Left colon (tissue), 2 donors: ENCODE measurements around the gene CAMSAP1. TPM values are rescaled to one million over a fixed set of nuclear protein-coding genes. Genes with fewer than 3 reads are reported as not detected.

Source experiments
- ATAC-seq: fragments of 200-7000 bp; cut with Tn5 transposase; one replicate; pipeline ENCODE4 v1.9.1; 2020; ENCODE audit warnings: mild to moderate bottlenecking, moderate library complexity
- DNase-seq, 2 donors: peaks; one replicate each; pipeline ENCODE4 v3.0.0-alpha.2; 2020
- intact Hi-C, 2 donors: fragments of 100-400 bp; cut with DNase I in 1 of 2; cut with micrococcal nuclease in 1 of 2; formaldehyde crosslinking; loops; one replicate each; pipeline versions ENCODE4 v1.11.2 to v1.14.0; 2022; cut with DNase I, micrococcal nuclease
- total RNA-seq, 2 donors: library from RNA; stranded (reverse); fragmentation: NEBNext Ultra II Directional; extraction: Animal tissue kit (Norgen Biotek cat#: 25700); gene quantifications; one replicate each; pipeline ENCODE4 v1.2.1, GENCODE V29; 2021
- donor health status: DM: no; HTN: no; CAD: no.
- donor health status: DM: yes; HTN: yes; CAD: no.

CAMSAP1 gene
- total RNA-seq, 2 donors from 2014 or later, result 13.4 to 17.6 TPM

DNA sequence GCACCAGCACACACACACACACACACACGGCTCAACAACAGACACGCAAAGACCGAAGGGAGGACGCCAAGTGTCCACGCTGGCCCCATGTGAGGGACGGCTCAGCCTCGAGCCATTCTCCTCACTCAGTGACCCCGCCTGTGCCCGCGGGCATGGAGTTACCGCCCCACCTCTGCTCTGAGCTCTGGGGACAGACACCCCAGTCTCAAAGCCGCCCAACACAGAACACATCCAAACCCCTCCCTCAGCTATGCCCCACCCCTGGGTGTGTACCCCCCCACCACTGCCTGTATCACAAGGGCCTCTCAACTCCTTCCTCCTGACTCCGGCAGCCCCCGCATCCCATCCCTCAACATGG is 81.2 kb downstream of the CAMSAP1 start:
- intact Hi-C loops, result no loop called here
- ATAC-seq (no peak), DNase-seq (no peak)

- no peak for ATAC-seq
- intact Hi-C loops, result no loop called here
- no peak for DNase-seq
These were observed 81.7 kb downstream of the CAMSAP1 start for GRCh38 chr9:135825435-135826187.

- intact Hi-C loops, result no loop called here
- ATAC-seq (no peak), DNase-seq (no peak)
These were observed 84.3 kb downstream of the CAMSAP1 start for GRCh38 chr9:135823036-135823435.

GRCh38 chr9:135822374-135822755 is 85.0 kb downstream of the CAMSAP1 start:
- intact Hi-C loops, result no loop called here
- no peak for DNase-seq
- ATAC-seq, result no peak

GRCh38 chr9:135821733-135822373 is 85.5 kb downstream of the CAMSAP1 start:
- DNase-seq (no peak), ATAC-seq (no peak)
- intact Hi-C loops, result no loop called here

- intact Hi-C loops, result no loop called here
- DNase-seq (no peak), ATAC-seq (no peak)
These were observed 86.2 kb downstream of the CAMSAP1 start for GRCh38 chr9:135821116-135821515.

DNA sequence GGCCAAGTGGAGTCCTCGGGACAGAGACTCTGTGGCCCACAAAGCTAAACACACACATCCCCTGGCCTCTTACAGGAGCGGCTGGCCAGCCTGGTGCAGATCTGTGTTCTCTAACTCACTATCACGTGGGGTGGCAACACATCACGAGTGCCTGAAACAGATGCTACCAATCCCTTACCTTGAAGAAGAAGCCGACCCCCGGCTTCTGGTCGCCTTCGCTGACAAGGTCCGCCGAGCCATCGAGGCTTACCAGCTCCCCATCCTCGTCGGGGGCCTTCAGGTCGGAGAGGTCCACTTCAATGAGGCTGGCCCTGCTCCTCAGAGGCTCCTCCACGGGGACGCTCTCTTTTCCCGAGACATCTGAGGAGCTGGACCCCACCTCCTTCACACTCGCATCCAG is 86.7 kb downstream of the CAMSAP1 start:
- ATAC-seq (no peak), DNase-seq (no peak)
- intact Hi-C loops, result no loop called here

GRCh38 chr9:135819905-135820304 is 87.4 kb downstream of the CAMSAP1 start:
- DNase-seq (no peak), ATAC-seq (no peak)
- intact Hi-C loops, result no loop called here

DNA sequence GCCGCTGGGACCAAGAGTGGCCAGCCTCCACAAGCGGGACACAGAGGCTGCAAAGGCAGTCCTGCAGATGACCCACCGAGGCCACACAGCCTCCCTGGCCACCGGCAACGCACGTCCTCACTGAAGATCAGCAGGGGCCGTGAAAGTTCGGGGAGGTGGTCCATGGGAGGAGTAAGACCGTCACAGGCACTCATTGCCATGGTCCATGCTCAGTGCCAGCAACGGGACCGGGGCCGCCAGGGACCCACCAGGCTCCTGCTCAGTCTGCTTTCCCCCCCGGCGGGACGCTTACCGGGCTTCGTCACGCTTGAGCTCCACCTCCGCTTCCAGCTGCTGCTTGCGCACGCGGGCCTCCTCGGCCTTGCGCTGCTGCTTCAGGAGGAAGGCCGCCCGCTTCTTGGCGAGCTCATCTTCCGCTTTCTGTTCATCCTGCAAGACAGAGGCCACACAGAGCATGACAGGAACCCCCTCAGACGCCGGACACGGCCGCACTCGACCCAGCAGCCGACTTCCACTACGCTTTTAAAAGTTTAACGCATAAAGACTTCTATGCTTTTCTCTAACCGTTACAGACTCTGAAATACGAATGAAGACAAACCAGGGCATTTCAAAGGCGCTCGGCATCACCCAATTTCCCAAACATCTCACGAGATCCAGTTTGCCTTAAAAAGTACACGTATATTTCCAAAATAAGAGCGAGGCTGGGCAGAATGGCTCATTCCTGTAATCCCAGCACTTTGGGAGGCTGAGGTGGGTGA is 88.4 kb downstream of the CAMSAP1 start:
- no peak for DNase-seq
- intact Hi-C loops, result no loop called here
- ATAC-seq, result no peak

DNA sequence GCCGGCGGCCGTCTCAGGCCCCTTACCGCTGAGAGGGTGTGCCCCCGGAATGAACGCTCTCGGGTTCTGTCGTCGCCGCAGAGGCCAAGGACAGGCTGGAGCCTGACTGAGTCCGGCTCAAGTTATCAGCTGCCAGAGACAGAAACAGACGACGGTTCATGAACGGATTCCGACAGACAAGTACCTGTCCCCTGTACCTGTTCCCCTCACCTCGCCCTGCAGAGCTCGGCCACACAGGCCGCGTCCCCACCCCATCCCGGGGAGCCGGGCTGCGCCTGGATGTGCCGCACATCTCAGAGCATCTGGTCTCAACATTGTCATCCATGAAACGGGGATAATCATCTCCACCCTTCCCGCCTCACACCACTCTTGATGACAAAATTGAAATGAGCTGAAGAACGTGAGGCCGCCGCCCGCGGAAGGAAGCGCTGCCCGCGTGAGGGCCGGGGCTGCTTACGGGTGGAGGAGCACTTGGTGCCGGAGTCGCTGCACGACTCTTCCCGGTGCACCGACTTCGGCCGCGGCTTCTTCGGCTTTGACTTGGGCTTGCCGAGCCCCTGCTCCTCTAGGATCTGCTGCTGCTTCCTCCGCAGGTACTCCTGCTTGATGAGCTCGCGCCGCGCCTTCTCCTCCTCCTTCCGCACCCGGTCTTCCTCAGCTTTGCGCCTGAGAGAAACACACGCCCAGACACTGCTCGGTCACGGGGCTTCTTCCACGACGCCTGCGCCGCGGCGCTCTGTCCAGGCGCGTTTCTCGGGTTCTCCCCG is 89.2 kb downstream of the CAMSAP1 start:
- ATAC-seq (no peak), DNase-seq (no peak)
- intact Hi-C loops, result no loop called here

GRCh38 chr9:135816651-135816970 is 90.7 kb downstream of the CAMSAP1 start:
- DNase-seq (no peak), ATAC-seq (no peak)
- intact Hi-C loops, result no loop called here

DNA sequence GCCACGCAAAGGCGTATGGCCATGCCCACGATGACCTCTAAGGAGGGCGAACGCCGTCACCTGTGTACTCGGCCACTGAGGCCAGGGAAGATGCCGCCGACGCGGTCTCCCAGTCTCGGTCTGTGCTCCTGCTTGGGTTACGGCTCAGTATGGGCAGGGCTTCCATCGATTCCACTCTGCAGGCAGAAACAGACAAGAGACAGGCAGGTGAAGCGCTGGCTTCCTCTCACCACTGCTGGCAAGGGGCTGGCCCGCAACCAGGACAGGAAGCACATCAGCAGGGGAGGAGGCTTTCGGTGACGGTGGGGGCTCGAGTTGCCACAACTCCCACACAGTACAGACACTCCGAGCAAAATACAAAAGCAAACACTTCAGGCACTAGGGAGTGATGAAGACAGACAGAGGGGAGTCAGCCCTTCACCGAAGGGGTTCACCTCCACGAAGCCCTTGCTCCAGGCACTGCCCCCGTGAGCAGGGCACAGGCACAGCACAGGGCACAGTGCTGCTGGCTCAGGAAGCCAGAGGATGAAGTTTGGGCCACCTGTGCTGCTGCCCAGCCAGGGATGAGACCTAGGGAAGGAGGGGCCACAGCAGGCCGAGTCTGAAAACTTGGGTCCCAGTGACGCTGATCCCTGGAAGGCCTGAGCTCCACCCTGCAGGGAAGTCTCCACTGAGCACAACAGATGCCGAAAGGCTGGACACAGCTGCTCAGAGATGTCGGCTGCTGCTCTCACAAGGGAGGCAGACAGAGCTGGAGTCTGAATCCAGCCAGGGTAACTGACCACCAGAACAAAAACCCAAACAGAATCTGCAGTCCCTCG is 91.3 kb downstream of the CAMSAP1 start:
- ATAC-seq (no peak), DNase-seq (no peak)
- intact Hi-C loops, result no loop called here

- no peak for DNase-seq
- ATAC-seq, result no peak
- intact Hi-C loops, result no loop called here
These were observed 91.9 kb downstream of the CAMSAP1 start for GRCh38 chr9:135815413-135815812.

- DNase-seq (no peak), ATAC-seq (no peak)
- intact Hi-C loops, result no loop called here
These were observed 92.8 kb downstream of the CAMSAP1 start for GRCh38 chr9:135814421-135815095.

GRCh38 chr9:135813671-135814290 is 93.6 kb downstream of the CAMSAP1 start:
- intact Hi-C loops, result no loop called here
- DNase-seq (no peak), ATAC-seq (no peak)

GRCh38 chr9:135812961-135813360 is 94.4 kb downstream of the CAMSAP1 start:
- DNase-seq, result no peak
- ATAC-seq, result no peak
- intact Hi-C loops, result no loop called here

- intact Hi-C loops, result no loop called here
- no peak for DNase-seq
- no peak for ATAC-seq
These were observed 95.5 kb downstream of the CAMSAP1 start for GRCh38 chr9:135811801-135812200.
